Panc1 (cell line): ENCODE data around the gene FAM107B.

Experiments used
- CTCF ChIP-seq: fragments of 450-650 bp; IDR thresholded peaks from 2 replicates; pipeline ENCODE4 v1.5.1; 2017; ENCODE audit warnings: mild to moderate bottlenecking
- POLR2AphosphoS5 ChIP-seq: IDR thresholded peaks from 2 replicates; pipeline ENCODE4 v1.6.1; 2012; ENCODE audit warnings: mild to moderate bottlenecking, low read depth, low read length, moderate library complexity
- REST ChIP-seq, 2 experiments: IDR thresholded peaks; 2 replicates each; pipeline ENCODE4 v1.6.1; 2011 to 2012; ENCODE audit warnings: low read depth in 2 of 2, control low read depth in 1 of 2, low read length in 1 of 2, mild to moderate bottlenecking in 1 of 2, moderate library complexity in 1 of 2; ENCODE audit not compliant: insufficient read depth in 1 of 2
- SIN3A ChIP-seq: IDR thresholded peaks from 2 replicates; pipeline ENCODE4 v1.6.1; 2012; ENCODE audit warnings: low read depth, mild to moderate bottlenecking, low read length, moderate library complexity, borderline replicate concordance; ENCODE audit not compliant: insufficient read depth

GRCh38 chr10:14623931-14624330 lies 150.8 kb downstream of the FAM107B start:
- TF ChIP-seq CTCF (no peak), REST (IDR thresholded peaks at IDR 0.05; ENCODE audit: insufficient read depth in 1 of 2, low read depth in 2 of 2, low read length in 1 of 2) (no peak), POLR2AphosphoS5 (no peak), SIN3A (no peak)
